HCEC 1CT (cell line): ENCODE results near the gene PHLDA1.

Experiments
- DNase-seq: peaks from one replicate; pipeline ENCODE4 v3.0.0-alpha.2; 2017

Gene PHLDA1

GRCh38 chr12:76031414-76032042 lies at the start of gene PHLDA1:
PHLDA1 (minus strand) TSS chr12:76031776.
- peak; percentile 99 for DNase-seq

DNA sequence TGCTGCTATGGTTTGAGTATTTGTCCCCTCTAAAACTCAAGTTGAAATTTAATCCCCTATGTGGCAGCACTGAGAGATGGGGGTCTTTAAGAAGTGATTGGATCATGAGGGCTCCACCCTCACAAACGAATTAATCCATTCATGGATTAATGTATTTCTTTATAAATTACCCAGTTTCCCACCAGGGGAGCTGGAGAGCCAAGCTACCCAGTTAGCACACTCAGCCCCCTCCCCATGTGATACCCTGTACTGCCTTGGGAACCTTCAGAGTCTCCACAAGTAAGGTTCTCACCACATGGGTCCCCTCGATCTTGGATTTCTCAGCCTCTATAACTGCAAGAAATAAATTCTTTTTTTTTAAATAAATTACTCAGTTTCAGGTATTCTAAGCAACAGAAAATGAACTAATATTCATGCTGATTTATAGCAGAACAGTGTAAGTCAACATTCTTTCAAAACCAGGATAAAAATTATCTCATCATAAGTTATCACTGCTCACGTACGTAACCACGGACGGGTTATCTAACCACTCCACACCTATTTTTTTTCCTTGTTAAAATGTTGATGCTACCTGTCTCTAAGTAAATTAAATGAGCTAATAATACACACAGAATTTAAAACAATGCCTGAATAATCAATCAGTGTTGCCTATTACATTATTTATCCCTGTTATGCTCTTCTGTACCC lies 49.3 kb upstream of the PHLDA1 start:
- no peak for DNase-seq

- DNase-seq: peak; percentile 68
Measured at GRCh38 chr12:76080017-76080728, 48.6 kb upstream of the PHLDA1 start.

GRCh38 chr12:76078748-76079147 lies 47.2 kb upstream of the PHLDA1 start:
- no peak for DNase-seq

GRCh38 chr12:76075448-76075847 lies 43.9 kb upstream of the PHLDA1 start:
- no peak for DNase-seq

- no peak for DNase-seq
Measured at GRCh38 chr12:76074701-76075336, 43.2 kb upstream of the PHLDA1 start.

DNA sequence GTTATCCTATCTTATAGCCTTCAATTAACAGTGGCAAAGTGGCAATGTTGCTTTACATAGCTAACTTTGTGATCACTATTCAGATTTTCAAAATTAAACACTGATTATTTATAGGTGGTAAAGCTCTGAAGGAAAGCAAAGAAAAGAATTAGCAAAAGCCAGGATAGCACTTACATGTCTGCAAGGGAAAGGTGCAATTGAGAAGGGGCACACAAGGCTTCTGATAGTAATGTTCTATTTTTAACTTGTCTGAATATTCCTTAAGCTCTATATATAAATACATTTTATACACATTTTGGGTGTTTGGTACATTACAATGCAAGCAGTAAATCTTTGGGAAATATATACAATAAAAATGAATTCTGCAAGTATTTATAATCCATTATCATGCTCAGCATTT lies 42.0 kb upstream of the PHLDA1 start:
- DNase-seq: no peak

GRCh38 chr12:76072568-76072967 lies 41.0 kb upstream of the PHLDA1 start:
- no peak for DNase-seq

DNA sequence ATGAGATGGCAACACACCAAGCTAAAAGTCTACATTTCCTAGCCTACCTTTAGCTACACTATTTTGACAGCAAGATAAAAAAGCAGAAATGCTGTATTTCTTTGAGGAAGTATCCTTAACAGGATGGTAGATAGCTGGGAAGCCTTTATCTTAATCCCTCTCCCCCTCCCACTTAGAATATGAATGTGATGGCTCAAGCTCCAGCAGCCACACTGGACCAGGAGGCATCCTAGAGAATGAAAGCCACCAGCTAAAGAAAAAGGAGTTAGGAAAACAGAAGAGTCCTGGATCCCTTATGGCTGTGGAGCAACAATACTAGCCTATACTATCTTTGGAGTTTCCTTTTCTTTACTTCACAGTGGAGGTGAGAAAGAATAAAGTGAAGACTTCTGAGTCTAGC lies 37.8 kb upstream of the PHLDA1 start:
- DNase-seq: no peak

- DNase-seq: no peak
Measured at GRCh38 chr12:76065917-76066316, 34.3 kb upstream of the PHLDA1 start.

DNA sequence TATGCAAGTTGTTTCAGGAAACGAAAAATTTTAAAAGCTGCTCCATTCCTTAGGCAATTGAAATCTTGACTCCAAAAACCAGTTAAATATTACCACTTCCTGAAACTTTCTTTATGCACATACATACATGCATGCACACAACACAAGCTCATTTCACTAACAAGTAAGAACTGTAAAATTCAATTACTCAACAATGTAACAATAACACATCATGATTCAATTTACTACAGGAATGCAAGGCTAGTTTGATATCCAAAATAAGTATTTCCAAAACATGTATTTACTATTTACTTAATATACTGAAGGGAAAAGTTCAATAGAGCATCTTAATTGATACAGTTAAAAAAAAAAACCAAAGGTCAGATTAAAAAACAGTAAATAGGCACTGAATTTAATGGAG lies 33.3 kb upstream of the PHLDA1 start:
- DNase-seq: no peak

GRCh38 chr12:76060111-76060510 lies 28.5 kb upstream of the PHLDA1 start:
- no peak for DNase-seq

DNA sequence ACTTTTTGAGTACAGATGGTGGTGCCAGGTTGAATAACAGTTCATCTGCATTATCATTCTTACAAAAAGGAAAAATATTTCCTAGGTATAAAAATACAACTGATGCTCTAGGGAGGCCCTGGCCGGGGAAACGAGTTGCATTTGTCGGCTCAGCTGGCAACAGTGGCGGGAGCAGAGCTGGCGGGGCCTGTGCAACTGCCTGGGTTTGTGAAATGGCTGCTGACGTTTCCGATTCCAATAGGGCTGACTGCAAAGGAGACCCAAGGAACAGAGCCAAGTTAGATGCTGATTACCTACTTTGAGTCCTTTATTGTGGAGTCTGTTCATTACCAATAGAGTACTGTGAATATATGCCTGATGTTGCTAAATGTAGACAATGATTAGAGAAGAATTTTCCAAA lies 25.8 kb upstream of the PHLDA1 start:
- DNase-seq: no peak

DNA sequence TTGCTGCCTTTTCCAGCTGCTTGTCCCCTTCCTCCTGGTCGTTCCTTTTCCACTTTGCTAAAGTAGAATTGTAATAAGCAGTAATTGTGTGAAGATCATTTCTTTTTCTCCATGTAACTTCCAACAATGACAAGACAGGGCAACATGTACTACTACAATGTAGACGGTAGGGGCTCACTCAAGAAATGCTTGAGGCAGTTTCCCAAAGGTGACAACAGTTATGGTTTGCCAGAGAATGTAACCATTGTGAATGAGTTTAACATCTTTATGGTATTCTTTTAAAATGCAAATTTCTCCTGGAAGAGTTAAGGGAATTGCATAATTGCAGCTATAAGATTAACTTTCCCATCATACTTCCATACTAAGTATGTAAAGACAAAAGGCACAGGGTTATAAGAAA lies 23.8 kb upstream of the PHLDA1 start:
- no peak for DNase-seq

DNA sequence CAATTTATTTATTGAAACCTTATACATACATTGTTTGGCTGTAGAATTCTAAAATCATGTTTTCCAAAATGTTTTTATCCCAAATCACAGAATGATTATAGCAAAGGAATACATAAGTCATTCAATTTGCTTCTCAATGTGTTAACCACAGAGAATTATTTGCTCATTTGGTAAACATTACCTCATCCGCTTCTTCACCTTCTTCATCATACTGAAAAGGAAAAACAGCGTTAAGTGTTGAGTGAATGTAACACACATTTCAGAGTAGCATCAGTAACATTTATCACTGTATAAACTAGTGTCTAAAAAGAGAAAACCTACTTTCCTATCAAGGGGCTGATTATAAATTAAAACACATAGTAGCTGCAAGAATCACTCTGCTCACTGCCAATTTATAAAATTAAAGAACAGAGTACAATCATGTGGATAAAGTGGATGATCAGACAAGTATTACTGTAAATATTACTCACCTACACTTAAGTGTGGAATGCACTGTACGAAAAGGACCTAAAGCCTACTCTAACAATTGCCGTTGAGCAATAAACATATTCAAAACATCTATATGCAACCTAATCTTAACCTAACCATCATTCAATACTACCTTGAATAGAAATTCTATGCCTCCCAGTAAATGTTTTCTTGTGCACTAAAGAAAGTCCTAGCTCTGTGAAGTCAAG lies 18.1 kb upstream of the PHLDA1 start:
- no peak for DNase-seq

DNA sequence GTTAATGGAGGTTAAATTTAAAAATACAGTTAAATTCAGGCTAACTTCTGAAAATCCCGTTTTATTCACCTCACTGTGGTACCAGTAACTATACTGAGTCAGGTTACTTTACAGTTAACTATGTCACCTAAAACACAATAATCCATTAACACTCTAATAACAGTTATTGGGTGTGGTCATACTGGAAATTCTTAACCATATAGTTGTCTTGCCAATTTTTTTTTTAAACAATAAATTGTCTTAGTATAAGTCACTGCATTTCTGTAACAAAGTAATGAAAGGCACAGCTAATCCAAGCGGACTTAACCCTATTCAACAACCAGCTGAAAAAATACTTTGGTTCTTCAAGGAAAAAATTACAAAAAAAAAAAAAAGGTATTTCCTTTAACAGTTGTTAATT lies 16.2 kb upstream of the PHLDA1 start:
- DNase-seq: no peak

DNA sequence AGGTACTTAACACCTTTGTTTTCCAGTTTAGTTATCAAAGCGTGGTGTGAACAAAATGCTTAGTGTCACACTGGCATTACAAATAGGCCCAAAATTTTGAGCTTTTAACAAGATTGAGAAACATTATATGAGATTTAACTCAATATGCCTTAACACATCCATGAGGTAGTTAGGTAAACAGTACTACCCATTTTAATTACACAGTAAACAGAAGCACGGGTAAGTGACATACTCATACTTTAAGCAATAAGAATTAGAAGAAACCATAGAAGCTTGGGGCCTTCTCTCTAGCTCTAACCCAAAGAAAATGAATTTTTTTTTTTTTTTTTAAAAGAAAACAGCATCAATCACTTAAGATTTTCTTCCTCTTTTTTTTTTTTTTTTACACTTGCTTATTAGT lies 15.5 kb upstream of the PHLDA1 start:
- DNase-seq: no peak

DNA sequence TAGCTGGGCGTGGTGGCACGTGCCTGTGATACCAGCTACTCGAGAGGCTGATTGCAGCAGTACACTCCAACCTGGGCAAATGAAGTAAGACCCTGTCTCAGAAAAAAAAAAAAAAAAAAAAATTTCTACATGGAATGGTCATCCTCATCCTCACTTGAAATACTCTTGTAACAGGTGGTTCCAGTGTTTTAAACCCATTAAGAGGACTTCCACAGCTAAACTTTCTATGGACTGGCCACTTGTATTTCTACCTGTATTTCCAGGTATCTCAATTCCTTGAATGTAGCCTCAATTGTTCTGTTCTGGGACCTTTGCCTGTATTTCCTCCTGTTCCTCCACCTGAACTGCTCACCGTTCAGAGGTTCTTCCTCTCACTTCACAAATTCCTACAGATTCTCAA lies 11.8 kb upstream of the PHLDA1 start:
- no peak for DNase-seq

GRCh38 chr12:76042147-76042546 lies 10.6 kb upstream of the PHLDA1 start:
- DNase-seq: no peak

GRCh38 chr12:76041406-76041805 lies 9.8 kb upstream of the PHLDA1 start:
- no peak for DNase-seq

- no peak for DNase-seq
Measured at GRCh38 chr12:76040461-76040860, 8.9 kb upstream of the PHLDA1 start.

DNA sequence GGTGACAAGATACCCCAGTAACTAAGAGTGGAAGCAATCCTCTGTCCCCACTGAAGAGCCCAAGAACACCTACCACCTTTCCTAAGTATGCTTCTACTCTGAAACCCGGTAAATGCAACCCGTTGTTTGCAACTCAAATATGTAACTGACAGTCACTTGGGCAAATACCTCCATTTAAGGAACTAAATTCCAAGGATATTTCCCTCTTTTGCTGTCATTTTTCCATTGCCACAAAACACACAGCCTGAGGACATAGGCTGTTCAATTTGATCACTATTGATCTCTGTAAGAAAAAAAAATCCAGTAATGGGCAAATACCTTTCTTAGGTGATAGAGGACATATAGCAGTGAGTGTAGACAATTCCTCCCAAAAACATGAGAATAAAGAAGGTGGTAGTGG lies 6.6 kb upstream of the PHLDA1 start:
- no peak for DNase-seq
